HepG2 (cell line): Measurements from ENCODE around the gene FILIP1. TPM values are rescaled to one million over a fixed set of nuclear protein-coding genes. Genes with fewer than 3 reads are reported as not detected.

Experiments
- ATF1 ChIP-seq: IDR thresholded peaks from 2 replicates; pipeline ENCODE4 v1.6.1; 2016; ENCODE audit warnings: mild to moderate bottlenecking, control low read depth
- MATR3 ChIP-seq: sonication (generic); formaldehyde crosslinking; IDR thresholded peaks from 2 replicates; pipeline ENCODE4 v1.4.0; 2020; ENCODE audit warnings: missing genetic modification reagents
- REXO4 ChIP-seq: sonication (generic); formaldehyde crosslinking; IDR thresholded peaks from 2 replicates; pipeline ENCODE4 v1.8.0; 2022; ENCODE audit warnings: missing genetic modification reagents, mild to moderate bottlenecking, borderline replicate concordance
- SNAI1 ChIP-seq: sonication (generic); formaldehyde crosslinking; IDR thresholded peaks from 2 replicates; pipeline ENCODE4 v1.5.0; 2020; ENCODE audit warnings: mild to moderate bottlenecking, missing genetic modification reagents, borderline replicate concordance
- SPEN ChIP-seq: sonication (generic); formaldehyde crosslinking; IDR thresholded peaks from 2 replicates; pipeline ENCODE4 v1.5.1; 2020; ENCODE audit warnings: low read depth, mild to moderate bottlenecking, missing genetic modification reagents
- TOE1 ChIP-seq: sonication (generic); formaldehyde crosslinking; IDR thresholded peaks from 2 replicates; pipeline ENCODE4 v1.4.0; 2020; ENCODE audit warnings: mild to moderate bottlenecking, missing genetic modification reagents
- ZBED4 ChIP-seq: sonication (generic); formaldehyde crosslinking; IDR thresholded peaks from 2 replicates; pipeline ENCODE4 v1.4.0; 2020; ENCODE audit warnings: missing genetic modification reagents, borderline replicate concordance
- ZBTB1 ChIP-seq: sonication (generic); formaldehyde crosslinking; IDR thresholded peaks from 2 replicates; pipeline ENCODE4 v1.4.0; 2020; ENCODE audit warnings: missing genetic modification reagents, borderline replicate concordance
- ZBTB44 ChIP-seq: sonication (generic); formaldehyde crosslinking; IDR thresholded peaks from 2 replicates; pipeline ENCODE4 v1.4.0; 2020; ENCODE audit warnings: missing genetic modification reagents
- ZNF280B ChIP-seq: sonication (generic); formaldehyde crosslinking; IDR thresholded peaks from 2 replicates; pipeline ENCODE4 v1.5.0; 2020; ENCODE audit warnings: missing genetic modification reagents, mild to moderate bottlenecking, borderline replicate concordance
- ZNF329 ChIP-seq: sonication (generic); formaldehyde crosslinking; IDR thresholded peaks from 2 replicates; pipeline ENCODE4 v1.9.0; 2021; ENCODE audit warnings: low read depth, mild to moderate bottlenecking, missing genetic modification reagents
- ZNF34 ChIP-seq: sonication (generic); formaldehyde crosslinking; IDR thresholded peaks from 2 replicates; pipeline ENCODE4 v1.4.0; 2020; ENCODE audit warnings: mild to moderate bottlenecking, missing genetic modification reagents, borderline replicate concordance
- ZNF644 ChIP-seq: IDR thresholded peaks from 2 replicates; pipeline ENCODE4 v1.6.1; 2016; ENCODE audit warnings: low read depth
- ZNF737 ChIP-seq: sonication (generic); formaldehyde crosslinking; IDR thresholded peaks from 2 replicates; pipeline ENCODE4 v1.5.0; 2020; ENCODE audit warnings: missing genetic modification reagents, mild to moderate bottlenecking, borderline replicate concordance
- polyA plus RNA-seq, 8 experiments: library from polyadenylated mRNA; depleted of rRNA in 3 of 8; stranded (reverse) in 7 of 8; unstranded in 1 of 8; fragments of >200 nt; fragmentation: Illumina TruSeq in 4 of 8; extraction: Trizol in 4 of 8; gene quantifications; 2 replicates each; pipeline versions ENCODE4 v1.2.1 to v1.2.3, GENCODE V29; 2011 to 2016; ENCODE audit warnings: low read depth in 4 of 8, missing spikeins in 1 of 8, mixed read lengths in 1 of 8; ENCODE audit not compliant: insufficient read depth in 1 of 8
- total RNA-seq, 5 experiments: library from RNA; depleted of rRNA; stranded (reverse); fragments of >200 nt; fragmentation: Illumina TruSeq; extraction: Trizol; gene quantifications; 2 replicates each; pipeline ENCODE4 v1.2.3, GENCODE V29; 2016; ENCODE audit warnings: low read depth in 1 of 5
- TF ChIP-seq, protein P1 (sequence below): sonication (generic); formaldehyde crosslinking; IDR thresholded peaks from 2 replicates; pipeline ENCODE4 v1.4.0; 2020; ENCODE audit warnings: missing genetic modification reagents, borderline replicate concordance
- TF ChIP-seq, protein P2 (sequence below): sonication (generic); formaldehyde crosslinking; IDR thresholded peaks from 2 replicates; pipeline ENCODE4 v1.8.1; 2023; ENCODE audit warnings: mild to moderate bottlenecking, moderate library complexity, missing genetic modification reagents

Gene FILIP1
- total and polyA plus RNA-seq, 2 of the 13 experiments (the other 11 are each of a cell fraction or from before 2014, with no cell fraction given), result not detected

GRCh38 chr6:75284632-75285282 is 208.8 kb downstream of the FILIP1 start, which contains the start of gene TMEM30A (continued):
- TF ChIP-seq, protein P1, sequence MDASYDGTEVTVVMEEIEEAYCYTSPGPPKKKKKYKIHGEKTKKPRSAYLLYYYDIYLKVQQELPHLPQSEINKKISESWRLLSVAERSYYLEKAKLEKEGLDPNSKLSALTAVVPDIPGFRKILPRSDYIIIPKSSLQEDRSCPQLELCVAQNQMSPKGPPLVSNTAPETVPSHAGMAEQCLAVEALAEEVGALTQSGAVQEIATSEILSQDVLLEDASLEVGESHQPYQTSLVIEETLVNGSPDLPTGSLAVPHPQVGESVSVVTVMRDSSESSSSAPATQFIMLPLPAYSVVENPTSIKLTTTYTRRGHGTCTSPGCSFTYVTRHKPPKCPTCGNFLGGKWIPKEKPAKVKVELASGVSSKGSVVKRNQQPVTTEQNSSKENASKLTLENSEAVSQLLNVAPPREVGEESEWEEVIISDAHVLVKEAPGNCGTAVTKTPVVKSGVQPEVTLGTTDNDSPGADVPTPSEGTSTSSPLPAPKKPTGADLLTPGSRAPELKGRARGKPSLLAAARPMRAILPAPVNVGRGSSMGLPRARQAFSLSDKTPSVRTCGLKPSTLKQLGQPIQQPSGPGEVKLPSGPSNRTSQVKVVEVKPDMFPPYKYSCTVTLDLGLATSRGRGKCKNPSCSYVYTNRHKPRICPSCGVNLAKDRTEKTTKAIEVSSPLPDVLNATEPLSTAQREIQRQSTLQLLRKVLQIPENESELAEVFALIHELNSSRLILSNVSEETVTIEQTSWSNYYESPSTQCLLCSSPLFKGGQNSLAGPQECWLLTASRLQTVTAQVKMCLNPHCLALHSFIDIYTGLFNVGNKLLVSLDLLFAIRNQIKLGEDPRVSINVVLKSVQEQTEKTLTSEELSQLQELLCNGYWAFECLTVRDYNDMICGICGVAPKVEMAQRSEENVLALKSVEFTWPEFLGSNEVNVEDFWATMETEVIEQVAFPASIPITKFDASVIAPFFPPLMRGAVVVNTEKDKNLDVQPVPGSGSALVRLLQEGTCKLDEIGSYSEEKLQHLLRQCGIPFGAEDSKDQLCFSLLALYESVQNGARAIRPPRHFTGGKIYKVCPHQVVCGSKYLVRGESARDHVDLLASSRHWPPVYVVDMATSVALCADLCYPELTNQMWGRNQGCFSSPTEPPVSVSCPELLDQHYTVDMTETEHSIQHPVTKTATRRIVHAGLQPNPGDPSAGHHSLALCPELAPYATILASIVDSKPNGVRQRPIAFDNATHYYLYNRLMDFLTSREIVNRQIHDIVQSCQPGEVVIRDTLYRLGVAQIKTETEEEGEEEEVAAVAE (CRISPR knock-in tag), result peak; percentile 79
- TF ChIP-seq SNAI1 (no peak), TOE1 (CRISPR knock-in tag) (no peak), MATR3 (CRISPR knock-in tag) (no peak), SPEN (CRISPR knock-in tag) (peak; percentile 90), ZNF280B (CRISPR knock-in tag) (no peak), ZBTB44 (CRISPR knock-in tag) (no peak), ZBTB1 (no peak), ZNF644 (CRISPR knock-in tag) (no peak), ZNF34 (peak; percentile 91), ZNF737 (CRISPR knock-in tag) (no peak), ZBED4 (CRISPR knock-in tag) (no peak; the same call in 1 of the 2 replicates), REXO4 (CRISPR knock-in tag) (no peak), ZNF329 (CRISPR knock-in tag) (no peak; the same call in 1 of the 2 replicates), ATF1 (CRISPR knock-in tag) (no peak)
- TF ChIP-seq, protein P2, sequence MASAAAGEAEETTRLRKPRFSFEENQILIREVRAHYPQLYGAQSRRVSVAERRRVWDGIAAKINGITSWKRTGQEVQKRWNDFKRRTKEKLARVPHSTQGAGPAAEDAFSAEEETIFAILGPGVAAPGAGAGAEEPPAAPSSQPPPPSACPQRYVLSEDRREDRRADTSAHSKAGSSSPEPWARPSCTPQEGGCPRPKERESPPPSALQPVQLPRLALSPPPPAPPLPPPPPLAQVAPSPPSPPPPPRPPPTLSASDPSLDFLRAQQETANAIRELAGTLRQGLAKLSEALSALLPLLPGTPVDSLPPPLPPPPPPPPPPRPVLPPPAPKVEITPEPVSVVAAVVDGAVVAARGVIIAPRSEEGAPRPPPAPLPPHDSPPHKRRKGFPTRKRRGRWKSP (CRISPR knock-in tag), result peak; percentile 69; the same call in 1 of the 2 replicates
